ENCODE results near the gene MCTP1.

The MCTP1 gene

DNA sequence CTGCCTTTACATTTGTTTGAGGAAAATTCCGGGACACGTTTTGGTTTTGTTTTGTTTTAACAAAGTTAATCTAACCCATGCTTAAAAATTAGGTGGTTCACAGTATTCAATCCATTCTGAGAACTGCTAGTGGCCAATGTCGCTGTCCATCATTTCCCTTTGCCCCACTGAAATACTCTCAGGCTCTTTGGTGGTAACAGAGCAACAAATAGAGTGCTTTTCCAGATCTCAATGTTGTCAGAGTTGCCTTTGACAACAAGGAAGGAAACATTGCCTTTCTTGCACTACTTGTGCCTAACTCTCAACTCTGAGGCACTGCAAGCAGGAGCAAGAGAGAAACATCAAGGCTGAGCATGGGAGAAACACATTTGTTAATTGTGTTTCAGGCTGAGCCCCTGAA lies 154.0 kb downstream of the MCTP1 start:
- no peak overlapping the region for H3K27ac ChIP-seq
- DNase-seq (ENCODE audit: low spot score): no peak
- POLR2A ChIA-PET (ENCODE audit: low non-redundant PET): no interaction called here
- CTCF ChIA-PET: no interaction called here
- TF ChIP-seq CTCF (conservative IDR thresholded peaks at IDR 0.05; ENCODE audit: low read depth): no peak

GRCh38 chr5:95124731-95125130 lies 160.2 kb downstream of the MCTP1 start:
- no peak for TF ChIP-seq CTCF (conservative IDR thresholded peaks at IDR 0.05; ENCODE audit: low read depth)

GRCh38 chr5:95124101-95124500 lies 160.8 kb downstream of the MCTP1 start:
- DNase-seq (ENCODE audit: low spot score): no peak

More at GRCh38 chr5:95124731-95125130, 160.2 kb downstream of the MCTP1 start:
- CTCF ChIA-PET: interaction anchor here (0.6 kb wide), 1 partner anchor 158 kb away, joined by 3 read pairs; no protein-coding TSS in a partner anchor
- no peak overlapping the region for H3K27ac ChIP-seq
- DNase-seq (ENCODE audit: low spot score): no peak
- POLR2A ChIA-PET (ENCODE audit: low non-redundant PET): no interaction called here

GRCh38 chr5:95114902-95115301 lies 170.0 kb downstream of the MCTP1 start:
- DNase-seq (ENCODE audit: low spot score): no peak
- no peak overlapping the region for H3K27ac ChIP-seq
- ChIA-PET POLR2A (ENCODE audit: low non-redundant PET) (no interaction called here), CTCF (no interaction called here)
- no peak for TF ChIP-seq CTCF (conservative IDR thresholded peaks at IDR 0.05; ENCODE audit: low read depth)

More at GRCh38 chr5:95124101-95124500, 160.8 kb downstream of the MCTP1 start:
- CTCF ChIA-PET: interaction anchor here (0.6 kb wide), 1 partner anchor 159 kb away, joined by 3 read pairs; no protein-coding TSS in a partner anchor
- H3K27ac ChIP-seq: no peak overlapping the region
- no peak for TF ChIP-seq CTCF (conservative IDR thresholded peaks at IDR 0.05; ENCODE audit: low read depth)
- POLR2A ChIA-PET (ENCODE audit: low non-redundant PET): no interaction called here

DNA sequence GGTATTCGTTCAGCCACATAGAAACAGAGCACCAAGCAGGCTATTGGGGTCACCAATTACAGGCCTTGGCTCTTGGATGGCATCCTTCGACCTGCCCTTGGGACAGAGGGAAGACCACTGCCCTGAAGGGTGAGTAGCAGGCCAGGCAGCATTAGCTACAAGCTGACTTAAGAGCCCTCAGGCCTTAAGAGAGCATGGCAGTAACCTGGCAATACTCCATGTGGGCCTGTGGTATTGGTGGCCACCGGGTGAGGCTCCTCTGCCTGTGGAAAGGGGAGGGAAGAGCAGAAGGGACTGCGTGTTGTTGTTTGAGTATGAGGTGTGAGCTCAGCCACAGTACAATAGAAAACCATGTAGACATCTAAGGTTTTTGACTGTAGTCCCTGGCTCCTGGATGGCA lies 170.6 kb downstream of the MCTP1 start:
- TF ChIP-seq CTCF (conservative IDR thresholded peaks at IDR 0.05; ENCODE audit: low read depth): no peak
- ChIA-PET CTCF (no interaction called here), POLR2A (ENCODE audit: low non-redundant PET) (no interaction called here)
- H3K27ac ChIP-seq: no peak overlapping the region
- no peak for DNase-seq (ENCODE audit: low spot score)

- DNase-seq (ENCODE audit: low spot score): no peak
- POLR2A ChIA-PET (ENCODE audit: low non-redundant PET): no interaction called here
Observed at GRCh38 chr5:95113489-95113888, 171.4 kb downstream of the MCTP1 start.

More at GRCh38 chr5:95113489-95113888, 171.4 kb downstream of the MCTP1 start:
- TF ChIP-seq CTCF (conservative IDR thresholded peaks at IDR 0.05; ENCODE audit: low read depth): no peak
- CTCF ChIA-PET: interaction anchor here (0.6 to 0.7 kb wide), 2 partner anchors 30 to 162 kb away, joined by 3 to 4 read pairs; no protein-coding TSS in a partner anchor
- no peak overlapping the region for H3K27ac ChIP-seq

Data from RWPE1 (cell line).